Hepatocyte (in vitro differentiated cells): ENCODE results near the gene WDR90. TPM values are rescaled to one million over a fixed set of nuclear protein-coding genes. Genes with fewer than 3 reads are reported as not detected.

Source experiments
- DNase-seq: peaks from one replicate; pipeline ENCODE4 v3.0.0-alpha.2; 2016; ENCODE audit warnings: low spot score
- H2AFZ ChIP-seq: fragments of 200-600 bp; sonication (generic); 2 replicates; pipeline ENCODE4 v1.6.0; 2016; ENCODE audit warnings: antibody characterized with exemption, mild to moderate bottlenecking
- H3K27ac ChIP-seq: fragments of 200-600 bp; sonication (generic); 2 replicates; pipeline ENCODE4 v1.5.1; 2016; ENCODE audit warnings: mild to moderate bottlenecking
- H3K27me3 ChIP-seq: fragments of 200-600 bp; sonication (generic); 2 replicates; pipeline ENCODE4 v1.6.1; 2016
- H3K36me3 ChIP-seq: fragments of 200-600 bp; sonication (generic); replicated peaks from 2 replicates; pipeline ENCODE4 v1.5.1; 2016; ENCODE audit warnings: low read depth; ENCODE audit not compliant: insufficient read depth
- H3K4me1 ChIP-seq: fragments of 200-600 bp; sonication (generic); 2 replicates; pipeline ENCODE4 v1.5.1; 2016; ENCODE audit warnings: mild to moderate bottlenecking, moderate library complexity; ENCODE audit not compliant: insufficient read depth
- H3K4me2 ChIP-seq: fragments of 200-600 bp; sonication (generic); 2 replicates; pipeline ENCODE4 v1.6.0; 2016
- H3K4me3 ChIP-seq: fragments of 200-600 bp; sonication (generic); 2 replicates; pipeline ENCODE4 v1.5.1; 2016; ENCODE audit warnings: mild to moderate bottlenecking
- H3K79me2 ChIP-seq: fragments of 200-600 bp; sonication (generic); 2 replicates; pipeline ENCODE4 v1.6.0; 2017; ENCODE audit warnings: mild to moderate bottlenecking
- H3K9me2 ChIP-seq: fragments of 200-600 bp; sonication (generic); replicated peaks from 2 replicates; pipeline ENCODE4 v1.6.0; 2017; ENCODE audit warnings: mild to moderate bottlenecking; ENCODE audit not compliant: insufficient read depth
- H3K9me3 ChIP-seq: fragments of 200-600 bp; sonication (generic); 2 replicates; pipeline ENCODE4 v1.5.1; 2016; ENCODE audit warnings: low read depth, mild to moderate bottlenecking
- H4K20me1 ChIP-seq: fragments of 200-600 bp; sonication (generic); 2 replicates; pipeline ENCODE4 v1.6.0; 2016; ENCODE audit warnings: mild to moderate bottlenecking; ENCODE audit not compliant: insufficient read depth, poor library complexity, severe bottlenecking
- CTCF ChIP-seq: fragments of 200-600 bp; sonication (generic); IDR thresholded peaks from 2 replicates; pipeline ENCODE4 v1.5.1; 2016; ENCODE audit warnings: antibody characterized with exemption, mild to moderate bottlenecking; ENCODE audit not compliant: poor library complexity
- EZH2 ChIP-seq: fragments of 200-600 bp; sonication (generic); IDR thresholded peaks from 2 replicates; pipeline ENCODE4 v1.6.1; 2016; ENCODE audit warnings: antibody characterized with exemption, mild to moderate bottlenecking, borderline replicate concordance
- EZH2phosphoT487 ChIP-seq: fragments of 200-600 bp; sonication (generic); IDR thresholded peaks from one replicate; pipeline ENCODE4 v1.6.1; 2018; ENCODE audit warnings: antibody characterized with exemption, mild to moderate bottlenecking, low read depth, moderate library complexity; ENCODE audit not compliant: unreplicated experiment, severe bottlenecking
- WGBS: methylation state at CpG from one replicate; pipeline ENCODE4 v1.1.6; 2016; ENCODE audit warnings: low lambda C conversion rate; ENCODE audit errors: missing lambda C conversion rate; 5-methylcytosine and 5-hydroxymethylcytosine counted together
- polyA plus RNA-seq: library from polyadenylated mRNA; unstranded; fragments of >200 nt; fragmentation: Nextera tagmentation; extraction: Ambion mirVana; gene quantifications from 2 replicates; pipeline ENCODE4 v1.2.1, GENCODE V29; 2016
- total RNA-seq: library from RNA; depleted of rRNA; stranded (reverse); fragments of >200 nt; gene quantifications from 2 replicates; pipeline ENCODE4 v1.2.3, GENCODE V29; 2014

Gene WDR90
- total and polyA plus RNA-seq, 2 experiments from 2014 or later = 14.4 to 25.1 TPM

GRCh38 chr16:652454-653305 lies 3.5 kb downstream of the WDR90 start:
- no peak overlapping the region for H3K27ac ChIP-seq
- H3K4me2 ChIP-seq = no peak overlapping the region
- no peaks in the 10 kb centered on the region for H3K36me3 ChIP-seq
- H3K9me2 ChIP-seq = no peaks in the 10 kb centered on the region
- DNase-seq = no peak
- WGBS = 92% methylated on average over 26 of the region's 28 CpGs
- peaks cover 17% of the 10 kb centered on the region for H3K4me1 ChIP-seq
- H3K4me3 ChIP-seq = no peak overlapping the region
- no peaks in the 10 kb centered on the region for H4K20me1 ChIP-seq
- H3K9me3 ChIP-seq = no peaks in the 10 kb centered on the region
- H3K79me2 ChIP-seq = peaks cover 10% of the 10 kb centered on the region
- TF ChIP-seq EZH2 = no peak
- no peak for TF ChIP-seq CTCF
- TF ChIP-seq EZH2phosphoT487 = no peak
- no peak overlapping the region for H2AFZ ChIP-seq
- no peaks in the 10 kb centered on the region for H3K27me3 ChIP-seq

DNA sequence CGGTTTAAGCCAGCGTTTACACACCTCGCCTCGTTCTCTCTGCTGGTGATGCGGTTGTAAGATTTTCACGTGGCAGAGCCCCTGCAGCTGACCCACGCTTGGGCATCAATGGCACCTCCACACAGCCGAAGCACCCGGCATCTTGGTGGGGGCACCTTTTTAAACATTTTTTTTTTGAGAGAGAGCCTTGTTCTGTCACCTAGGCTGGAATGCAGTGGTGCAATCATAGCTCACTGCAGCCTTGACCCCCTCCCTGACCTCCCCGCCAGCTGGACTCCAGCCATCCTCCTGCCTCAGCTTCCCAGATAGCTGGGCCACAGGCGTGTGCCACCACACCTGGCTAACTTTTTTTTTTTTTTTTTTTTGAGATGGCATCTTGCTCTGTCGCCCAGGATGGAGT lies 4.9 kb downstream of the WDR90 start:
- H2AFZ ChIP-seq = no peak overlapping the region
- H3K4me2 ChIP-seq = no peak overlapping the region
- no peaks in the 10 kb centered on the region for H3K79me2 ChIP-seq
- H3K9me2 ChIP-seq = no peaks in the 10 kb centered on the region
- H3K27ac ChIP-seq = no peak overlapping the region
- H3K9me3 ChIP-seq = no peaks in the 10 kb centered on the region
- no peaks in the 10 kb centered on the region for H4K20me1 ChIP-seq
- 91% methylated on average over 12 of the region's 12 CpGs for WGBS
- no peaks in the 10 kb centered on the region for H3K27me3 ChIP-seq
- peaks cover 5% of the 10 kb centered on the region for H3K4me1 ChIP-seq
- H3K36me3 ChIP-seq = no peaks in the 10 kb centered on the region
- DNase-seq = no peak
- no peak overlapping the region for H3K4me3 ChIP-seq
- TF ChIP-seq CTCF = no peak
- no peak for TF ChIP-seq EZH2phosphoT487
- TF ChIP-seq EZH2 = no peak

- H3K9me2 ChIP-seq = no peaks in the 10 kb centered on the region
- no peaks in the 10 kb centered on the region for H3K36me3 ChIP-seq
- no peak overlapping the region for H3K4me2 ChIP-seq
- TF ChIP-seq EZH2phosphoT487 (no peak), EZH2 (no peak), CTCF (no peak)
- H3K4me3 ChIP-seq = no peak overlapping the region
- no peaks in the 10 kb centered on the region for H3K79me2 ChIP-seq
- DNase-seq = no peak
- H2AFZ ChIP-seq = no peak overlapping the region
- peaks cover 3% of the 10 kb centered on the region for H3K4me1 ChIP-seq
- no peaks in the 10 kb centered on the region for H4K20me1 ChIP-seq
- no peaks in the 10 kb centered on the region for H3K9me3 ChIP-seq
- 98% methylated on average over 19 of the region's 22 CpGs for WGBS
- H3K27ac ChIP-seq = no peak overlapping the region
- H3K27me3 ChIP-seq = no peaks in the 10 kb centered on the region
Observed at GRCh38 chr16:657487-657886, 8.3 kb downstream of the WDR90 start.
